Suprapubic skin (tissue), 4 donors: Measurements from ENCODE around the gene ZNF408.

Experiments
- CTCF ChIP-seq, 2 donors: fragments of 200-600 bp in 1 of 2; fragments of 450-650 bp in 1 of 2; sonication (generic) in 1 of 2; IDR thresholded peaks; one replicate each; pipeline ENCODE4 v1.5.1; 2016 to 2019; ENCODE audit warnings: antibody characterized with exemption in 2 of 2, mild to moderate bottlenecking in 1 of 2, moderate library complexity in 1 of 2
- EP300 ChIP-seq: sonication (generic); formaldehyde crosslinking; IDR thresholded peaks from one replicate; pipeline ENCODE4 v1.6.1; 2017; ENCODE audit warnings: antibody characterized with exemption
- POLR2A ChIP-seq, 2 donors: fragments of 450-650 bp; IDR thresholded peaks; one replicate each; pipeline ENCODE4 v1.6.1; 2017; ENCODE audit warnings: antibody characterized with exemption in 2 of 2, mild to moderate bottlenecking in 2 of 2, moderate library complexity in 2 of 2
- POLR2AphosphoS5 ChIP-seq, 3 donors: sonication (generic); formaldehyde crosslinking; IDR thresholded peaks; one replicate each; pipeline ENCODE4 v1.6.1; 2017; ENCODE audit warnings: antibody characterized with exemption in 3 of 3

GRCh38 chr11:46701078-46701654 is 335 bp downstream of the ZNF408 start:
- no peak for TF ChIP-seq CTCF (IDR thresholded peaks at IDR 0.05)
- TF ChIP-seq POLR2AphosphoS5 (IDR thresholded peaks at IDR 0.05), result no peak
- no peak for TF ChIP-seq EP300
- TF ChIP-seq POLR2A (IDR thresholded peaks at IDR 0.05), result no peak
